Measurements from ENCODE around the gene EPHB2.

EPHB2 gene

GRCh38 chr1:22777388-22778057, 66.9 kb downstream of the EPHB2 start:
- no peak for DNase-seq

- DNase-seq = no peak
These were observed 67.8 kb downstream of the EPHB2 start for GRCh38 chr1:22778408-22778807.

DNA sequence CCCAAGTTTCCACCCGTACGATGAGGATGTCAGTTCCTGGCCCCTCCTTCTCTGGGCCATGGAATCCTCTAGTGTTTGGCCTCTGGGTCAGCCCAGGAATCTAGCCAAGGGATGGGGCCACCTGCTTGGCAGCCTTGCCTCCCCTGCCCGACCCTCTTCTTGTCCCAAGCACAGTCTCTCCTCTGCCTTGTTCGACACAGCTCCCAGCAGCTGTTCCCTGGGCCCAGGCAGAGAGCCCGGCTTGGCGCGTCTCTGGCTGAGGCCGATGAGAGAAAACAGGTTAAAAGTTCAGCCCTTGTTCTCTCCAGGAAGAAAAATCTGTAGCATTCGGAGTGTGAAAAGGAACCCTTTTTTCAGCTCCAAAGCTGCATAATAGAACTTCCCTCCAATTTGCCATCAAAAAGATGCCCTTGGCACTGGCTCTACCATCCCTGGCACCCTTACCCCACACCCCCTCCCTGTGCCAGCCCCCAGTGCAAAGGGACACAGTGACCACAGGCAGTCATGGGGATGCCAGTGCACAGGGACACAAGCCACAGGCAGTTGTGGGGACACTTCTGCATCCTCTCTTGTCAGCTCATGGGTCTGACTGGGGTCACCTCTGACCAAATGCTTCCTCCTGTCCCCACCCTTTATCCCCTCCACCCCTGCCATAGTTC, 68.4 kb downstream of the EPHB2 start:
- DNase-seq = peak in 50 of 56 donors; percentile 20 to 86 (median 62)

- DNase-seq = peak in 6 of 56 donors; percentile 12 to 58 (median 25)
These were observed 70.1 kb downstream of the EPHB2 start for GRCh38 chr1:22780696-22781095.

- no peak for DNase-seq
These were observed 70.8 kb downstream of the EPHB2 start for GRCh38 chr1:22781483-22781882.

GRCh38 chr1:22782406-22782805, 71.8 kb downstream of the EPHB2 start:
- peak in 6 of 56 donors; percentile 10 to 42 (median 27) for DNase-seq

DNA sequence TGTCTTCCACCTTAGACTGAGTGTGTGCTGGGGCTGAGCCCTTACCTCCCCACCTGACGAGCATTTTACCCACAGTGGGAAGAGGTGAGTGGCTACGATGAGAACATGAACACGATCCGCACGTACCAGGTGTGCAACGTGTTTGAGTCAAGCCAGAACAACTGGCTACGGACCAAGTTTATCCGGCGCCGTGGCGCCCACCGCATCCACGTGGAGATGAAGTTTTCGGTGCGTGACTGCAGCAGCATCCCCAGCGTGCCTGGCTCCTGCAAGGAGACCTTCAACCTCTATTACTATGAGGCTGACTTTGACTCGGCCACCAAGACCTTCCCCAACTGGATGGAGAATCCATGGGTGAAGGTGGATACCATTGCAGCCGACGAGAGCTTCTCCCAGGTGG, 73.7 kb downstream of the EPHB2 start:
- DNase-seq = no peak

DNA sequence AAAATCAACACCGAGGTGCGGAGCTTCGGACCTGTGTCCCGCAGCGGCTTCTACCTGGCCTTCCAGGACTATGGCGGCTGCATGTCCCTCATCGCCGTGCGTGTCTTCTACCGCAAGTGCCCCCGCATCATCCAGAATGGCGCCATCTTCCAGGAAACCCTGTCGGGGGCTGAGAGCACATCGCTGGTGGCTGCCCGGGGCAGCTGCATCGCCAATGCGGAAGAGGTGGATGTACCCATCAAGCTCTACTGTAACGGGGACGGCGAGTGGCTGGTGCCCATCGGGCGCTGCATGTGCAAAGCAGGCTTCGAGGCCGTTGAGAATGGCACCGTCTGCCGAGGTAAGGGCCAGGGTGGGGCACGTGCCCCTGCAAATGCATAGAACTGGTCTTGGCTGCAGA, 74.1 kb downstream of the EPHB2 start:
- no peak for DNase-seq

GRCh38 chr1:22786101-22786500, 75.5 kb downstream of the EPHB2 start:
- DNase-seq = no peak

DNA sequence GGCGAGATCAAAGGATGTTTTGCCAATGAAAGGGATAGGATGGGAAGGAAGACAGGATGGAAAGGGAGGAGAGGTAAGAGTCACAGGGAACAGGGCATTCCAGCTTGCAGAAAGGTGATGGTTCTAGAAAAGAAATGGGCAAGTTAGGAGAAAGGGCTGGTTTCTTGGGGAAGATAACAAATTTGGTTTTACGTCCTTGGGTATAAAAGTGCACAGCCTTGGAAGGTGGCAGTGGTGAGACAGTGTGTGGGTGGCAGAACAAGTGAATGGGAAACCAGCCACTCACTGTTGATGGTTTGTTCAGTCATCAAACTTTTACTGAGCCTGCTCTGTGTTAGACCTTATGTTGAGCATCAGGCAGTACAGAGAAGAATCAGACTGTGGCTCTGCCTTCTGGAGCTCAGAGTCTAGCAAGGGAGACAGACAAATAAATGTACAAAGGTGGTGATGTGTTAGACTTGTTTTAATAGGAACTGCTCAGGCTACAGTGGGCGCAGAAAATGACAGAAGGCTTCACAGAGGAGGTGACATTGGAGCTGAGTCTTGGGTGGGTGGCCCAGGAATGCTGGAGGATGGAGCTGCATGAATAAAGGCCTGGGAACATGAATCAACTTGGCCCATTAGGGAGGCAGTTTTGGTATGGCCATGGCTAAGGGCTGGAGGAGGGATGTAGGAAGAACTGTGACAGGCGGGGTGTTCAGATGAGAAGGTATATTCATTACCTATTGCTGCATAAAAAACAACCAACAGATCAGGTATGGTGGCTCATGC, 76.3 kb downstream of the EPHB2 start:
- DNase-seq = no peak

DNA sequence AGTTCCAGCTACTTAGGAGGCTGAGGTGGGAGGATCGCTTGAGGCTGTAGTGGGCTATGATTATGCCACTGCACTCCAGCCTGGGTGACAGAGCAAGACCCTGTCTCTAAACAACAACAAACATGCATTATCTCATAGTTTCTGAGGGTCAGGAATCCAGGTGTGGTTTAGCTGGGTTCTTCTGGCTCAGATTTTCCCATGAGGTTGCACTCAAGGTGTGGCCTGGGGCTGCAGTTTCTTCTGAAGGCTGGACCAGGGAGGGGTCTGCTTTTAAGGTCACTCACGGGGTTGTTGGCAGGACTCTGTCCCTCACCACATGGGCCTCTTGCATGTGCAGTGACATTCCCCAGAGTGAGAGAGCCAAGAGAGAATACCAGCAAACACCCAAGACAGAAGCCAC, 77.0 kb downstream of the EPHB2 start:
- no peak for DNase-seq

DNA sequence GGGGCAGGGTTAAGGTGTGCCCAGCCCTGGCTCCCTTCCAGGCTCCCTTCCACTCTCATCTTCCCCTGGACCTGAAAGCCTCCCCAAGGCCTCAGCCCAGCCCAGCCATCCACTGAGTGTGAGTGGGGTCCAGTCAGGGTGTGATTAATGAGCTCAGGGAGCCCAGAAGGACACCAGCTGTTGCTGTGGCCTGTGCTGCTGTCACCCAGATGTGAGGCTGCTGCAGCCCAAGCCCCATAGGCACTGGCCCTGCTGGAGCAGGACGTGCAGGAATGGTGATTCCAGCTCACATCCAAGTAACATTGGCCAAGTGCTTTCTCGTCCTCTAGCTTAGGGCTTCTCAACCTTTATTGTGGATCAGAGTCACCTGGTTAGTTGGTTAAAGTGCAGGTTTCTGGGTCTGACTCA, 77.6 kb downstream of the EPHB2 start:
- DNase-seq = no peak

DNA sequence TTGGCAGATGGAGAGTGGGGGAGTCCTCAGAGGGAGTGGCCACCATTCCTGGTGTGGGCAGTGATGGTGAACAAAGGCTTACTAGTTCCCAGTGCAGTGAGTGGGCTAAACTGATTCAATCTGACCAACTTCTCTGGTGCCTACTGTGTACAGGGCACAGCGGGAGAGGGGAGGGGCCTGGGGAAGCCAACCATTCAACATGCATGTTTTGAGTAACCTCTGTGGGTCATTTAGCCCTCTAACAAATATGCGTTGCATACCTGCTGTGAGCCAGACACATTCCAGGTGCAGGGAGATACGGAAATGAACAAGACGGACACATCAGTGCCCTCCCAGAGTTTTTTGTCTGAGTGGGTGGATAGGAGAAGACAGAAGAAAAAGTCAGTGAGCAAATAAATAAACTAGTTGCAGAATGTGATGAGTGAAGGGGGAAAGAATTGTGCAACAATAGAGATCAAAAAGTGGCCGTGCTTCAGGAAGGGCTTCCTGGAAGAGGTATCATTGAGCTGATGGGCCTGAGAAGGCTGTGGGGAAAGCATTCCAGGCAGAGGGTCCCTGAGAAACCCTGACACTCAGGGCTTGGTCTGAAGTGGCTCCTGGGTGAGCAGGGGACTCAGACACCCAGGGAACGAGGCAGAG, 78.8 kb downstream of the EPHB2 start:
- DNase-seq = no peak

DNA sequence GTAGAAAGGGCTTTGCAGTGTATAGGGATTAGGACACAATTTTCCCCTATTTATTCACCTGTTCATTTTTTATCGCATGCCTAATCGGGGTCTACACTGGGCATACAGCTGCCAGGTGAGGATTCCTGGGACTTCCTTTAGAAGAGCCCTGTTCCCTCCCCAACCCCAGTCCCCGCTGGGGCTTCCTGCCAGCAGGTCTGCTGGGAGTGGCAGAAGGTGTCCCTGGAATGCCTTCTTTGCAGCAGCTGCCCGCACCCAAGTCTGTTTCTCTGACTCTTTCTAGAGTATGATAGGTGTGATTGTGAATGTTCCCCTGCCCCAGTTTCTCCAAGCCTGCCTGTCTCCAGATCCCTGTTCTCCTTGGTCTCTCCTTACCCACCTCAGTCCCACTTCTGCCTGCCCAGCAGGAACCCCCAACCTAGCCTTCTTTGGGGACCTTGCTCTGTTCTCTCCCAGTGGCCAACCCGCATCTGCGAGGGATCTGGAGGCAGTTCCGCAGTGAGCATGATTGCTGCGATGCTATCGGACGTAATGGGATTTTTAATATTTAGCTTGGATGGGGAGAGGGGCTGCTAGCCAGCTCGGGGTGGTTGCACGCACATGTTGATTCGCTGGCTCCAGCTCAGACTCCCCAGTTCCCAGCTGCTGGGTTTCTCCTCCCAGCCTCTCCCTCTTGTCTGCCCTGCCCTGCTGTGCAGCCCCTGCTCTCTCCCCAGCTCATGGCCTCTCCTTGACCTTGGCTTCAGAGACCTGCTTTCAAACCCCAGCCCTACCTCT, 79.8 kb downstream of the EPHB2 start:
- DNase-seq = no peak

- DNase-seq = no peak
These were observed 81.2 kb downstream of the EPHB2 start for GRCh38 chr1:22791831-22792347.

- no peak for DNase-seq
These were observed 81.9 kb downstream of the EPHB2 start for GRCh38 chr1:22792396-22793160.

DNA sequence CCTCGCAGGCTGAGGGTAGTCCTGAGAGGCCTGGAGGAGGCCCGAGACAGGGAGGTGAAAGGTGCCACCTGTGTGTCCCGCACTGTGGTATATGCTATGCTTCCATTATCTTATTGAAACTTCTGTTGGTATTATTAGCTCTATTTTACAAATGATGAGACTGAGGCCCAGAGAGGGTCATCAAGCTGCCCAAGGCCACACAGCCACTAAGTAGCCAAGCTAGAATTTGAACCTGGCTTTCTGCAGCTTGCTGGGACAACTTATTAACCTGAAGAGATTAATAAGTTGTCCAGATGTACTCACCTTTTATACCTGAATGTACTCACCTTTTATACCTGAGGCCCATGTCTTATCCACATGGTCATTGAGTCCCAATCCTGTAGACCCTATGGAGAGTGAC, 83.0 kb downstream of the EPHB2 start:
- no peak for DNase-seq

- no peak for DNase-seq
These were observed 84.2 kb downstream of the EPHB2 start for GRCh38 chr1:22794647-22795365.

- no peak for DNase-seq
These were observed 84.7 kb downstream of the EPHB2 start for GRCh38 chr1:22795366-22795714.

GRCh38 chr1:22796642-22797041, 86.0 kb downstream of the EPHB2 start:
- DNase-seq = no peak
